ENCODE results near the gene MIB1. TPM values are rescaled to one million over a fixed set of nuclear protein-coding genes. Genes with fewer than 3 reads are reported as not detected.
"Not testable (repeated sequence)": the region's sequence is repeated elsewhere in the genome, so short reads cannot be mapped to it uniquely, and the experiment has no call there.

Gene MIB1
- total RNA-seq, 1 experiment from 2014 or later = 70.5 TPM

DNA sequence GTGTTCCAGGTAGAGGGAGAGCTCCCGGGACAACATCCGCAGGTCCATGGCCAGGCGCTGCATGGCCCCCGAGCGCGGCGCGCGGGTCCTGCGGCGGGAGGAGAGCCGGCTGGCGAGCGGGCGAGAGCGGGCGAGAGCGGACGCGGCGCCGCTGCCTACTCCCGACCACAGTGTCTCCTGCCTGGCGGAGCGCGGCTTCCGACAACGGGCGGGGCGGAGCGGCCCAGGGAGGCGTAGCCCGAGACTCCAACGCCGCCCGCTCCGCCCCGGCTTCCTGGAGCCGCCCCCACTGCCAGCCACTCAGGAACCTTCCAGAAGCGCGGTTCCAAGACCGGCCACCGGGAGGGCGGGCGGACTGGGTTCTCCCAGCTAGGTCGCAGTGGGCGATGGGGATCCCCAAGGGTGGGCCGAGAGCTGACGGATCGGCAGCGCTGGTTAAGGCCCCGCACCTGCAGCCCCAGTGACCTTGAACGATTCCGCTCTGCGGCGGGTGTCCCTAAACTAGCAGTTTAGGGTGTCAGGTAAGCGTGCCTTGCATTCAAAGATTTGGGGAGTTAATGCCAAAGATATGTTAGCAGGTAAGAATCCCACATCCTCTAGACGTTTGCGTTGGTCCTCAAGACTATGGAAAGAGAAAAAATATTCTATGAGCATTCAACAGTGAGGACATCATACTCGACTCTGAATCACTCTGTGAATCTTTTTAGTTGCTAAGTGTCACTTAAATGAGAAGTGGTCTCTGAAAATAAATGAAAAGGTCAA is 35.8 kb upstream of the MIB1 start, which contains the start of gene ABHD3:
Gene ABHD3, minus strand, starts transcription at position 172 of the 762 bp plus-strand sequence. Its CDS starts 109 bp downstream, at position 63.
- peaks cover 15% of the 10 kb centered on the region for H3K36me3 ChIP-seq (ENCODE audit: insufficient read depth, low read length, poor library complexity, severe bottlenecking)
- TF ChIP-seq, protein P1, sequence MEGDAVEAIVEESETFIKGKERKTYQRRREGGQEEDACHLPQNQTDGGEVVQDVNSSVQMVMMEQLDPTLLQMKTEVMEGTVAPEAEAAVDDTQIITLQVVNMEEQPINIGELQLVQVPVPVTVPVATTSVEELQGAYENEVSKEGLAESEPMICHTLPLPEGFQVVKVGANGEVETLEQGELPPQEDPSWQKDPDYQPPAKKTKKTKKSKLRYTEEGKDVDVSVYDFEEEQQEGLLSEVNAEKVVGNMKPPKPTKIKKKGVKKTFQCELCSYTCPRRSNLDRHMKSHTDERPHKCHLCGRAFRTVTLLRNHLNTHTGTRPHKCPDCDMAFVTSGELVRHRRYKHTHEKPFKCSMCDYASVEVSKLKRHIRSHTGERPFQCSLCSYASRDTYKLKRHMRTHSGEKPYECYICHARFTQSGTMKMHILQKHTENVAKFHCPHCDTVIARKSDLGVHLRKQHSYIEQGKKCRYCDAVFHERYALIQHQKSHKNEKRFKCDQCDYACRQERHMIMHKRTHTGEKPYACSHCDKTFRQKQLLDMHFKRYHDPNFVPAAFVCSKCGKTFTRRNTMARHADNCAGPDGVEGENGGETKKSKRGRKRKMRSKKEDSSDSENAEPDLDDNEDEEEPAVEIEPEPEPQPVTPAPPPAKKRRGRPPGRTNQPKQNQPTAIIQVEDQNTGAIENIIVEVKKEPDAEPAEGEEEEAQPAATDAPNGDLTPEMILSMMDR (conservative IDR thresholded peaks at IDR 0.05; ENCODE audit: low read depth, low read length) = peak; percentile 22; the same call in 1 of the 2 replicates
- TF ChIP-seq EZH2 (IDR thresholded peaks at IDR 0.05; ENCODE audit: borderline replicate concordance, low read depth, low read length, poor library complexity, severe bottlenecking) = no peak
- no peaks in the 10 kb centered on the region for H3K27me3 ChIP-seq (replicated peaks; ENCODE audit: insufficient read depth, low read depth, low read length, poor library complexity)
- peak within 1 kb of the TSS; percentile 97 for H3K27ac ChIP-seq (ENCODE audit: low read depth, low read length, poor library complexity, severe bottlenecking)
- ChIA-PET CTCF (interaction anchor here (0.6 kb wide), 1 partner anchor 191 kb away, joined by 3 read pairs; no protein-coding TSS in a partner anchor), POLR2A (ENCODE audit: low non-redundant PET) (no interaction called here)
- peak; percentile 95 for DNase-seq (ENCODE audit: low spot score)
- peaks cover 4% of the 10 kb centered on the region for H3K9me3 ChIP-seq (ENCODE audit: low read depth, low read length, poor library complexity, severe bottlenecking)
- TSS peak; percentile 79 for BruUV-seq (replicated peaks)
- intact Hi-C loops (cut with micrococcal nuclease; ENCODE audit: unreplicated experiment) = loop anchor here (5.0 kb wide), 1 partner anchor 92 kb away; the partner anchor contains the start of gene SNRPD1
- peaks cover 7% of the 10 kb centered on the region for H3K4me1 ChIP-seq (ENCODE audit: insufficient read depth, low read length, poor library complexity, severe bottlenecking)
- peak within 1 kb of the TSS; percentile 99 for H3K4me3 ChIP-seq (ENCODE audit: low read depth, low read length, poor library complexity, severe bottlenecking)

DNA sequence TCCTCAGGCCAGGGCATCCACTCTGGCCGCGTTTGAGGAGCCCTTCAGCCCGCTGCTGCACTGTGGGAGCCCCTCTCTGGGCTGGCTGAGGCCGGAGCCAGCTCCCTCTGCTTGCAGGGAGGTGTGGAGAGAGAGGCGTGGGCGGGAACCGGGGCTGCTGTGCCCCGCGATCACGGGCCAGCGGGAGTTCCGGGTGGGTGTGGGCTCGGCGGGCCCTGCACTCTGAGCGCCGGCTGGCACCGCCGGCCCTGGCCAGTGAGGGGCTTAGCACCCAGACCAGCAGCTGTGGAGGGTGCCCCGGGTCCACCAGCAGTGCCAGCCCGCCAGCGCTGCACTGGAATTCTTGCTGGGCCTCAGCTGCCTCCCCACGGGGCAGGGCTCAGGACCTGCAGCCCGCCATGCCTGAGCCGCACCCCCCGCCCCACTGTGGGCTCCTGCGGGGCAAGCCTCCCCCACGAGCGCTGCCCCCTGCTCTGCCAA is 34.2 kb upstream of the MIB1 start:
- H3K27me3 ChIP-seq (replicated peaks; ENCODE audit: insufficient read depth, low read depth, low read length, poor library complexity) = no peaks in the 10 kb centered on the region
- peaks cover 7% of the 10 kb centered on the region for H3K4me1 ChIP-seq (ENCODE audit: insufficient read depth, low read length, poor library complexity, severe bottlenecking)
- intact Hi-C loops (cut with micrococcal nuclease; ENCODE audit: unreplicated experiment) = no loop called here
- peaks cover 4% of the 10 kb centered on the region for H3K9me3 ChIP-seq (ENCODE audit: low read depth, low read length, poor library complexity, severe bottlenecking)
- H3K36me3 ChIP-seq (ENCODE audit: insufficient read depth, low read length, poor library complexity, severe bottlenecking) = peaks cover 7% of the 10 kb centered on the region
- TF ChIP-seq, protein P1 (conservative IDR thresholded peaks at IDR 0.05; ENCODE audit: low read depth, low read length) = no peak
- TF ChIP-seq EZH2 (IDR thresholded peaks at IDR 0.05; ENCODE audit: borderline replicate concordance, low read depth, low read length, poor library complexity, severe bottlenecking) = no peak
- ChIA-PET CTCF (no interaction called here), POLR2A (ENCODE audit: low non-redundant PET) (no interaction called here)
- no peak for DNase-seq (ENCODE audit: low spot score)
- H3K27ac ChIP-seq (ENCODE audit: low read depth, low read length, poor library complexity, severe bottlenecking) = no peak overlapping the region
- no peak overlapping the region for H3K4me3 ChIP-seq (ENCODE audit: low read depth, low read length, poor library complexity, severe bottlenecking)
- BruUV-seq (replicated peaks) = no TSS peak

DNA sequence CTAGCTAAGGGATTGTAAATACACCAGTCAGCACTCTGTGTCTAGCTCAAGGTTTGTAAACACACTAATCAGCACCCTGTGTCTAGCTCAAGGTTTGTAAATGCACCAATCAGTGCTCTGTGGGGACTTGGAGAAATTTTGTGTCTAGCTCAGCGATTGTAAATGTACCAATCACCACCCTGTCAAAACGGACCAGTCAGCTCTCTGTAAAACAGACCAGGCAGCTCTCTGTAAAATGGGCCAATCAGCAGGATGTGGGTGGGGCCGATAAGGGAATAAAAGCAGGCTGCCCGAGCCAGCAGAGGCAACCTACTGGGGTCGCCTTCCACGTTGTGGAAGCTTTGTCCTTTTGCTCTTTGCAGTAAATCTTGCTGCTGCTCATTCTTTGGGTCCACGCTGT is 33.5 kb upstream of the MIB1 start:
- BruUV-seq (replicated peaks); H3K9me3 ChIP-seq (ENCODE audit: low read depth, low read length, poor library complexity, severe bottlenecking); CTCF ChIA-PET; intact Hi-C loops (cut with micrococcal nuclease; ENCODE audit: unreplicated experiment); H3K4me1 ChIP-seq (ENCODE audit: insufficient read depth, low read length, poor library complexity, severe bottlenecking); H3K4me3 ChIP-seq (ENCODE audit: low read depth, low read length, poor library complexity, severe bottlenecking); H3K27ac ChIP-seq (ENCODE audit: low read depth, low read length, poor library complexity, severe bottlenecking); H3K36me3 ChIP-seq (ENCODE audit: insufficient read depth, low read length, poor library complexity, severe bottlenecking); POLR2A ChIA-PET (ENCODE audit: low non-redundant PET); H3K27me3 ChIP-seq (replicated peaks; ENCODE audit: insufficient read depth, low read depth, low read length, poor library complexity): not testable (repeated sequence)
- DNase-seq (ENCODE audit: low spot score) = peak; percentile 20
